Glomerular endothelial cell (primary cell): Measurements from ENCODE around the gene USH2A. TPM values are rescaled to one million over a fixed set of nuclear protein-coding genes. Genes with fewer than 3 reads are reported as not detected.
"Not testable (repeated sequence)": the region's sequence is repeated elsewhere in the genome, so short reads cannot be mapped to it uniquely, and the experiment has no call there.

Experiments used
- DNase-seq: peaks from one replicate; pipeline ENCODE4 v3.0.0-alpha.2; 2011; ENCODE audit warnings: low read depth, low spot score; ENCODE audit errors: extremely low read depth
- total RNA-seq: library from RNA; depleted of rRNA; stranded (reverse); fragments of >200 nt; gene quantifications from 2 replicates; pipeline ENCODE4 v1.2.3, GENCODE V29; 2015

The USH2A gene
- total RNA-seq, 1 donor from 2014 or later = not detected

- no peak for DNase-seq
These were observed 365.3 kb downstream of the USH2A start for GRCh38 chr1:216057947-216058346.

GRCh38 chr1:216057063-216057462, 366.2 kb downstream of the USH2A start:
- DNase-seq = no peak

GRCh38 chr1:216055004-216055403, 368.2 kb downstream of the USH2A start:
- no peak for DNase-seq

GRCh38 chr1:216054600-216054999, 368.6 kb downstream of the USH2A start:
- DNase-seq = no peak

- no peak for DNase-seq
These were observed 372.2 kb downstream of the USH2A start for GRCh38 chr1:216051071-216051470.

GRCh38 chr1:216049741-216050430, 373.4 kb downstream of the USH2A start:
- no peak for DNase-seq

- no peak for DNase-seq
These were observed 375.3 kb downstream of the USH2A start for GRCh38 chr1:216047811-216048572.

GRCh38 chr1:216046336-216046735, 376.9 kb downstream of the USH2A start:
- no peak for DNase-seq

GRCh38 chr1:216045400-216045799, 377.8 kb downstream of the USH2A start:
- DNase-seq = no peak

GRCh38 chr1:216044538-216044937, 378.7 kb downstream of the USH2A start:
- no peak for DNase-seq

- DNase-seq = no peak
These were observed 388.7 kb downstream of the USH2A start for GRCh38 chr1:216034506-216034905.

- no peak for DNase-seq
These were observed 390.2 kb downstream of the USH2A start for GRCh38 chr1:216032961-216033614.

- DNase-seq = no peak
These were observed 391.0 kb downstream of the USH2A start for GRCh38 chr1:216032284-216032683.

- no peak for DNase-seq
These were observed 394.6 kb downstream of the USH2A start for GRCh38 chr1:216028631-216029030.

GRCh38 chr1:216024546-216024945, 398.7 kb downstream of the USH2A start:
- no peak for DNase-seq

- DNase-seq = no peak
These were observed 402.4 kb downstream of the USH2A start for GRCh38 chr1:216020743-216021345.

- no peak for DNase-seq
These were observed 408.1 kb downstream of the USH2A start for GRCh38 chr1:216015116-216015515.

GRCh38 chr1:216014086-216014485, 409.2 kb downstream of the USH2A start:
- DNase-seq = no peak

GRCh38 chr1:216009456-216009855, 413.8 kb downstream of the USH2A start:
- DNase-seq = not testable (repeated sequence)

- no peak for DNase-seq
These were observed 417.3 kb downstream of the USH2A start for GRCh38 chr1:216005916-216006315.

- DNase-seq = no peak
These were observed 430.6 kb downstream of the USH2A start for GRCh38 chr1:215992620-215993019.
